Endothelial cell of umbilical vein (primary cell): ENCODE measurements around the gene PEAR1. TPM values are rescaled to one million over a fixed set of nuclear protein-coding genes. Genes with fewer than 3 reads are reported as not detected.

Experiments used
- BruUV-seq: library from RNA; stranded (reverse); fragments of 400-500 nt; replicated peaks from 2 replicates; lab custom pipeline; 2021; lab: Mats Ljungman, UMichigan
- CTCF ChIA-PET: fragments of 300-600, 350-600 bp; sonication (Branson Sonifier 250); formaldehyde crosslinking; loops from one replicate; lab custom pipeline; 2021; ENCODE audit warnings: antibody characterized with exemption, inconsistent platforms; lab: Charles Lee
- POLR2A ChIA-PET: fragments of 300-600, 350-600 bp; sonication (Branson Sonifier 250); formaldehyde crosslinking; loops from one replicate; lab custom pipeline; 2021; ENCODE audit warnings: antibody characterized with exemption, inconsistent platforms; lab: Charles Lee
- DNase-seq: peaks from one replicate; pipeline ENCODE4 v3.0.0-alpha.2; 2011; ENCODE audit warnings: low read depth, low spot score
- FAIRE-seq: peaks from 2 replicates; lab custom pipeline; 2011; peaks lifted over from hg19 to GRCh38; lab: Jason Lieb, UNC
- H2AFZ ChIP-seq: 2 replicates; pipeline ENCODE4 v1.6.0; 2012; ENCODE audit warnings: low read depth, low read length, control low read depth, inconsistent platforms
- H3K27ac ChIP-seq: 2 replicates; pipeline ENCODE4 v1.5.1; 2011; ENCODE audit warnings: low read depth, mild to moderate bottlenecking, control low read depth, low read length, moderate library complexity; ENCODE audit not compliant: insufficient read depth
- H3K27me3 ChIP-seq, 2 experiments: 2 replicates each; pipeline versions ENCODE4 v1.6.0 to v1.6.1; 2011; ENCODE audit warnings: low read length in 2 of 2, mixed read lengths in 1 of 2; ENCODE audit not compliant: control insufficient read depth in 2 of 2, insufficient read depth in 2 of 2
- H3K36me3 ChIP-seq, 2 experiments: 2 replicates in 1 of 2; 3 replicates in 1 of 2; pipeline ENCODE4 v1.5.1; 2011; ENCODE audit warnings: low read length in 2 of 2, mild to moderate bottlenecking in 1 of 2, moderate library complexity in 1 of 2; ENCODE audit not compliant: control insufficient read depth in 2 of 2, insufficient read depth in 2 of 2; ENCODE audit errors: extremely low read depth in 1 of 2
- H3K4me1 ChIP-seq: 3 replicates; pipeline ENCODE4 v1.5.1; 2011; ENCODE audit warnings: mild to moderate bottlenecking, low read length; ENCODE audit not compliant: control insufficient read depth, insufficient read depth; ENCODE audit errors: extremely low read depth
- H3K4me2 ChIP-seq: 2 replicates; pipeline ENCODE4 v1.6.1; 2011; ENCODE audit warnings: low read length, control low read depth, mixed read lengths; ENCODE audit not compliant: insufficient read depth
- H3K4me3 ChIP-seq, 3 experiments: fragments of 200-600 bp in 1 of 3; sonication (generic), shearing (Covaris generic) in 1 of 3; replicated peaks in 1 of 3; 2 replicates each; pipeline ENCODE4 v1.5.1; 2011 to 2016; ENCODE audit warnings: control low read depth in 3 of 3, low read length in 3 of 3, mild to moderate bottlenecking in 2 of 3, inconsistent platforms in 1 of 3, low read depth in 1 of 3, moderate library complexity in 1 of 3; ENCODE audit not compliant: insufficient read depth in 1 of 3
- H3K79me2 ChIP-seq: 2 replicates; pipeline ENCODE4 v1.6.0; 2012; ENCODE audit warnings: low read length, inconsistent platforms; ENCODE audit not compliant: control insufficient read depth, insufficient read depth
- H3K9ac ChIP-seq: replicated peaks from 2 replicates; pipeline ENCODE3; 2011; ENCODE audit warnings: low read length, control low read depth; ENCODE audit not compliant: insufficient read depth; ENCODE audit errors: extremely low read depth
- H3K9me1 ChIP-seq: replicated peaks from 3 replicates; pipeline ENCODE4 v1.6.0; 2011; ENCODE audit warnings: mild to moderate bottlenecking, low read length; ENCODE audit not compliant: control insufficient read depth, insufficient read depth; ENCODE audit errors: extremely low read depth
- H3K9me3 ChIP-seq: replicated peaks from 2 replicates; pipeline ENCODE4 v1.5.1; 2012; ENCODE audit warnings: low read length, inconsistent platforms; ENCODE audit not compliant: control insufficient read depth, insufficient read depth
- H4K20me1 ChIP-seq: replicated peaks from 2 replicates; pipeline ENCODE3; 2011; ENCODE audit warnings: mild to moderate bottlenecking, low read length; ENCODE audit not compliant: control insufficient read depth, insufficient read depth; ENCODE audit errors: extremely low read depth
- CTCF ChIP-seq, 2 donors: IDR thresholded peaks; 1 replicate in 1 of 2; 2 replicates in 1 of 2; pipeline ENCODE4 v1.5.1; 2011; ENCODE audit warnings: low read length in 2 of 2, mild to moderate bottlenecking in 2 of 2, moderate library complexity in 2 of 2, control low read depth in 1 of 2, inconsistent platforms in 1 of 2, low read depth in 1 of 2; ENCODE audit not compliant: insufficient read depth in 1 of 2; ENCODE audit errors: extremely low read depth in 1 of 2
- EZH2 ChIP-seq: IDR thresholded peaks from 2 replicates; pipeline ENCODE4 v1.6.1; 2012; ENCODE audit warnings: borderline replicate concordance, low read depth, mild to moderate bottlenecking, moderate library complexity, low read length, inconsistent platforms; ENCODE audit not compliant: severe bottlenecking
- FOS ChIP-seq: IDR thresholded peaks from 2 replicates; pipeline ENCODE4 v1.6.1; 2011; ENCODE audit warnings: mild to moderate bottlenecking, low read length, moderate library complexity, borderline replicate concordance; ENCODE audit not compliant: insufficient read depth
- GATA2 ChIP-seq: IDR thresholded peaks from 2 replicates; pipeline ENCODE4 v1.7.0; 2011; ENCODE audit warnings: low read depth, mild to moderate bottlenecking, moderate library complexity, mixed read lengths, low read length; ENCODE audit not compliant: insufficient read length, insufficient read depth
- JUN ChIP-seq: IDR thresholded peaks from 2 replicates; pipeline ENCODE4 v1.6.1; 2011; ENCODE audit warnings: borderline replicate concordance, low read depth; ENCODE audit not compliant: insufficient read length, insufficient read depth
- MYC ChIP-seq: IDR thresholded peaks from one replicate; pipeline ENCODE4 v1.6.1; 2011; ENCODE audit warnings: mild to moderate bottlenecking, low read depth, low read length
- POLR2A ChIP-seq: IDR thresholded peaks from 2 replicates; pipeline ENCODE4 v1.6.1; 2012; ENCODE audit warnings: low read depth, mild to moderate bottlenecking, control low read depth, low read length
- POLR2AphosphoS5 ChIP-seq: IDR thresholded peaks from 2 replicates; pipeline ENCODE4 v1.6.1; 2012; ENCODE audit warnings: low read depth, mild to moderate bottlenecking, control low read depth, low read length, moderate library complexity; ENCODE audit not compliant: insufficient read depth
- dilution Hi-C: fragments of 300-500 bp; cut with MboI; formaldehyde crosslinking; loops from one replicate; pipeline ENCODE4 v1.15.0; 2019; ENCODE audit warnings: low sequenced_read_pairs; ENCODE audit not compliant: extremely low pct_ligation_motif_present
- intact Hi-C: fragments of 100-400 bp; cut with micrococcal nuclease; formaldehyde crosslinking; loops from one replicate; pipeline ENCODE4 v1.10.0; 2022
- polyA plus RNA-seq, 4 experiments: library from polyadenylated mRNA; depleted of rRNA in 3 of 4; stranded (reverse) in 3 of 4; unstranded in 1 of 4; fragments of >200 nt; gene quantifications; 2 replicates each; pipeline versions ENCODE4 v1.2.1 to v1.2.3, GENCODE V29; 2011 to 2012; ENCODE audit warnings: missing spikeins in 1 of 4
- total RNA-seq: library from RNA; stranded (reverse); gene quantifications from 2 replicates; pipeline ENCODE4 v1.2.3, GENCODE V29; 2021

PEAR1 gene
- total and polyA plus RNA-seq, 2 donors (not counting 3 experiments of a cell fraction or from before 2014, with no cell fraction given) = 90.7 to 106 TPM

- no peaks in the 10 kb centered on the region for H4K20me1 ChIP-seq
- H3K79me2 ChIP-seq = peaks cover 51% of the 10 kb centered on the region
- ChIA-PET CTCF (interaction anchor here (1.3 to 8.0 kb wide), 3 partner anchors 16 to 31 kb away, joined by 3 to 312 read pairs (median 20); partner anchors contain the start of gene LRRC71), POLR2A (no interaction called here)
- dilution Hi-C loops = no loop called here
- H3K9me1 ChIP-seq = no peaks in the 10 kb centered on the region
- BruUV-seq = TSS peak; percentile 6
- DNase-seq (peak; percentile 37), FAIRE-seq (peak; percentile 53)
- peak overlapping the region; percentile 84 for H3K9ac ChIP-seq
- peaks cover 44% of the 10 kb centered on the region for H3K4me1 ChIP-seq
- no peaks in the 10 kb centered on the region for H3K27me3 ChIP-seq
- H3K4me2 ChIP-seq = peak overlapping the region; percentile 96
- H3K36me3 ChIP-seq = no peaks in the 10 kb centered on the region
- peak overlapping the region; percentile 85 to 92 (median 90) for H3K4me3 ChIP-seq
- no peaks in the 10 kb centered on the region for H3K9me3 ChIP-seq
- no peak overlapping the region for H2AFZ ChIP-seq
- TF ChIP-seq POLR2A (no peak), JUN (no peak), CTCF (IDR thresholded peaks at IDR 0.05; ENCODE audit: extremely low read depth in 1 of 2, insufficient read depth in 1 of 2, low read depth in 1 of 2, low read length in 2 of 2) (no peak), EZH2 (no peak), MYC (no peak), POLR2AphosphoS5 (no peak), GATA2 (no peak), FOS (no peak)
- peak overlapping the region; percentile 95 for H3K27ac ChIP-seq
- intact Hi-C loops = loop anchor here (5.0 to 10.0 kb wide), 3 partner anchors 152 to 389 kb away; partner anchors contain the start of genes MEF2D and MRPL24
These were observed 483 bp downstream of the PEAR1 start for GRCh38 chr1:156894001-156894400.
